Mucosa of stomach (tissue), 1 donor: ENCODE data around the gene VWA8.
"Not testable (repeated sequence)": the region's sequence is repeated elsewhere in the genome, so short reads cannot be mapped to it uniquely, and the experiment has no call there.

Experiments
- H3K27me3 ChIP-seq: one replicate; pipeline ENCODE4 v1.7.0; 2013; ENCODE audit warnings: mild to moderate bottlenecking, low read length; ENCODE audit not compliant: control insufficient read depth, insufficient read depth
- H3K36me3 ChIP-seq: one replicate; pipeline ENCODE4 v1.7.0; 2013; ENCODE audit warnings: low read length; ENCODE audit not compliant: control insufficient read depth, insufficient read depth
- H3K4me1 ChIP-seq: one replicate; pipeline ENCODE4 v1.7.0; 2013; ENCODE audit warnings: mild to moderate bottlenecking, low read length; ENCODE audit not compliant: control insufficient read depth, insufficient read depth
- H3K4me3 ChIP-seq: one replicate; pipeline ENCODE4 v1.7.0; 2013; ENCODE audit warnings: low read length
- H3K9ac ChIP-seq: one replicate; pipeline ENCODE4 v1.7.0; 2013; ENCODE audit warnings: mild to moderate bottlenecking, low read length, moderate library complexity
- H3K9me3 ChIP-seq: one replicate; pipeline ENCODE4 v1.7.0; 2013; ENCODE audit warnings: mild to moderate bottlenecking, low read length, moderate library complexity; ENCODE audit not compliant: control insufficient read depth
- donor health status: Pancreatic carcinoma.

VWA8 gene

DNA sequence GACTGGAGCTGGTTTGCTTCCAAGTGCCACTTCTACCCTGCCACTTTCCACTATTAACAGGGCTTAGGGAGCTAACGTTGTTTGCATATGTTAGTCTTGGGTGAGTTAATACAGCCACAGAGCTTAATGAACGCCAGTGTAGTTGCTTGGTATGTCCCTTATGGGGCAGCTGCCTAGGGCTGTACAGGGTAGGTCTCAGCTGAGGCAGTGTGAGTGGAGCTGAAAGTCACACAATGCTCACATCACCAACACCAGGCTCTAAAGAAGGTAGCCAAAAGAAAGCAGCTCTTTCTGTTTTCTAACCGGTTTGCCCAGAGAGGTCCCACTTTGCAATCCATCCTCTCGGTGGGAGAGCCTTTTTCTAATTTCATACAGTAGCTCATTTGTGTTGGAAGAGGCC is 317.4 kb downstream of the VWA8 start:
- no peaks in the 10 kb centered on the region for H3K9me3 ChIP-seq
- H3K27me3 ChIP-seq: no peaks in the 10 kb centered on the region
- H3K9ac ChIP-seq: no peak overlapping the region
- no peak overlapping the region for H3K4me3 ChIP-seq
- H3K4me1 ChIP-seq: no peaks in the 10 kb centered on the region
- no peaks in the 10 kb centered on the region for H3K36me3 ChIP-seq

DNA sequence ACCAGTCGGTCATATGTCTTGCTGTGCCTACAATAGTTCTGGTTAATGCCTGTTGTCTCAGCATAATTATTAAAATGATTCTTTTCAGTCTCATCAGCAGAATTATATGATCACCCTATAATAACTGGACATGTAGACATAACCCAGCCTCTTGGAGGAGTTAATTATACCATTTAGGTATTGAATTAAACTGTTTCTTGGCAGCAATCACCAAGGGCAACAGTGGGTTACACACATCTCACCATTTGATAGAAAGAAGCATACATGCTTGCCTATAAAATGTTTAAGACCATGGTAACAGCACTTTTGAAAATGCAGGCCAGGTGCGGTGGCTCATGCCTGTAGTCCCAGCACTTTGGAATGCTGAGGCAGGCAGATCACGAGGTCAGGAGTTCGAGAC is 318.9 kb downstream of the VWA8 start:
- Histone ChIP-seq H3K9ac (no peak overlapping the region), H3K9me3 (no peaks in the 10 kb centered on the region), H3K4me1 (no peaks in the 10 kb centered on the region), H3K27me3 (no peaks in the 10 kb centered on the region), H3K4me3 (no peak overlapping the region), H3K36me3 (no peaks in the 10 kb centered on the region)

DNA sequence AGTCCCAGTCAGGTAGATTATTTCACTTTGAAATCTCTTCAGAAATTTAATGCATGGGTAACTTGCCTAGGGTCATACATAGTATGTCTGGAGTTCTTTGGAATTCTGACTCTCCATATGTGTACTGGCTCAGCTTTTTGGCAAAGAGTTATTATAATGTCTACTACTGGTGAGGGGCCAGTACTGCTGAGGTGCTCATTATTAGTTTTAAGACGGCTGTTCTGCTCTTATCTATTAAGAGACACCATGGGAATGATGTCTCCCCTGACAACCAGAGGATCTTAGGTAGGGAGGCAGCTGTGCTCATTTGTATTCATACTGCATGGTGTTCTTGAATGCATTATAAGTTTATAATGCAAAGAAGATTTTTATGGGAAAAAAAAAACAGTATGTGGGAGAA is 319.5 kb downstream of the VWA8 start:
- no peaks in the 10 kb centered on the region for H3K36me3 ChIP-seq
- no peak overlapping the region for H3K9ac ChIP-seq

DNA sequence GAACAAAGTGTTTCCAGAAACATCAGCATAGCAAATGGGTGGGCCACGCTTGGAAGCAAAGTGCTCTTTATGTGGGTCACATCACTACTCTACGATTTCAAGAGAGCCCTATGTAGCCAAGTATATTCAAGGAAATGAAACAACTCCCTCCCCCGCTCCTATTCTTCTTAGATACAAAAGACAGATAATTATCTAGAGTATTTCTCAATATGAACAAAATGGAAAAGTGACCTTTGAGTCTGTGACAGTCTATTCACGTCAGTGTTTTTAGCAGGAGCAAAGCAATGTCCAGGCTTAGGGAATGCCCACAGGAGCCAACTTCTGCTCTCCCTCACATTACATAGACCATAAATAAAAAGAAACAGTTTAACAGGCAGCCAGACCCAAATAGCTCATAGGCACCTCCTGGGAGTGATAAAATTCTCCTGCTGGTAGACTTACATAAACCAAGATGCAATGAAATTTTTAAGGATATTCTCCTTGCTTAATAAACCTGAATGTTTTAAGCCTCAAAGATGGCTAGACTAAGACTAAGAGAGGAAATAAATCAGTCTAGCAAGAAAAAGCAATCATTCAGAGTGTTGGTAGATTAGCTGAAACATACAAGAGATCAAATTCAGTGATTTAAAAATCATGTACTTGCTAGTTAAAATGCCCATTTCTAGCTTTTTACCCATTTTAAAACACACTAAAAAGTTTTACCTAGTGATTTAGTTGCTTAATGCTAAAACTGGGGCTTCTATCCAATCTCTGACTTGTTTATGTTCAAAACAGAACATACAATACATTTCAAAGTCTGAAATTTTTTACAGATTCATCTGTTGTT is 320.7 kb downstream of the VWA8 start:
- H3K9me3 ChIP-seq: no peaks in the 10 kb centered on the region
- no peak overlapping the region for H3K4me3 ChIP-seq
- no peak overlapping the region for H3K9ac ChIP-seq
- no peaks in the 10 kb centered on the region for H3K27me3 ChIP-seq
- H3K36me3 ChIP-seq: no peaks in the 10 kb centered on the region
- H3K4me1 ChIP-seq: no peaks in the 10 kb centered on the region

More for the DNA sequence above, 319.5 kb downstream of the VWA8 start:
- Histone ChIP-seq H3K4me3 (no peak overlapping the region), H3K9me3 (no peaks in the 10 kb centered on the region), H3K27me3 (no peaks in the 10 kb centered on the region), H3K4me1 (no peaks in the 10 kb centered on the region)

DNA sequence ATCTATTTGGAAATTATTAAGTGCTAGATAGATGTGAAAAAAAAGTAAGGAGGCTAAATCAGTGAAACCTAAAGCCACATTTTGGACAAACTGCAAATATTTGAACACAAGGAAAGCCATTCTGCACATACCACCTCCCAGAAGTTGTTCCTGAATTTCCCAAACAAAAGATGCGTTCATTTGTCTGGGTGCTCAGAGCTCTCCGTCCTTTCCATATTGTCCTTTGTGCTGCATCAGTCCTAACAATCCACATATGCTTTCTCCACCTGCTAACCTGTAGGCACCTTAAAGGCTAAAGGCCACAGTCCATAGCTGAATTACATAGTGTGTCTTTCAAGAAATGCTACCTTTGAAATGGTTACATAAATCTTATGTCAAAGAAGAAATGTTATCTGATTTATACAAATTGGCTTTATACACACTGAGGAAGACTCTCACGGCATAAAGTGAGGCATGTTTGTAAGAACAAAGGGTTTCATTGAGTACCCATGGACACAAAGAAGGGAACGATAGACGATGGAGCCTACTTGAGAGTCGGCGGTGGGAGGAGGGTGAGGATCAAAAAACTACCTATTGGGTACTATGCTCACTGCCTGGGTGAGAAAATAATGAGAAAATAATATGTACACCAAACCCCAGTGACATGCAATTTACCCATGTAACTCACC is 321.5 kb downstream of the VWA8 start:
- Histone ChIP-seq H3K27me3 (no peaks in the 10 kb centered on the region), H3K36me3 (no peaks in the 10 kb centered on the region), H3K4me3 (no peak overlapping the region), H3K9ac (no peak overlapping the region), H3K9me3 (no peaks in the 10 kb centered on the region), H3K4me1 (no peaks in the 10 kb centered on the region)

DNA sequence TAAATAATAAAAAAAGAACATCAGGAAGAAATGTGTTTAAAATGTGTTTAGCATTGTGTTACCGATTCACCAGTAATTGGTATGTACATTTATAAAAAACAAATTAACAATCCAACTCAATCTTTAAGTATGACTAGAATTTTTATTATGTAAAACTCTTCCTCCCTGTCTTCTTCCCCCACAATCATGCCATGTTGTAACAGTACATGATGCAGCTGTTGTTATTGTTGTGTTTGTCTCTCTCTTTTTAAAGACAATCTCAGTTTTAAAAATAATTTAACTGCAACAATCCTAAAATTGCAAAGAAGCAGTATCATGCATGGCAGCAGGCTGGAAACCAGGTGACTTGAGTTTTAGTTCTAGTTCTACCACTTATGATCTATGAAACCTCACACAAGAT is 323.3 kb downstream of the VWA8 start:
- Histone ChIP-seq H3K4me1 (no peaks in the 10 kb centered on the region), H3K4me3 (no peak overlapping the region), H3K27me3 (no peaks in the 10 kb centered on the region), H3K9ac (no peak overlapping the region), H3K36me3 (no peaks in the 10 kb centered on the region), H3K9me3 (no peaks in the 10 kb centered on the region)

DNA sequence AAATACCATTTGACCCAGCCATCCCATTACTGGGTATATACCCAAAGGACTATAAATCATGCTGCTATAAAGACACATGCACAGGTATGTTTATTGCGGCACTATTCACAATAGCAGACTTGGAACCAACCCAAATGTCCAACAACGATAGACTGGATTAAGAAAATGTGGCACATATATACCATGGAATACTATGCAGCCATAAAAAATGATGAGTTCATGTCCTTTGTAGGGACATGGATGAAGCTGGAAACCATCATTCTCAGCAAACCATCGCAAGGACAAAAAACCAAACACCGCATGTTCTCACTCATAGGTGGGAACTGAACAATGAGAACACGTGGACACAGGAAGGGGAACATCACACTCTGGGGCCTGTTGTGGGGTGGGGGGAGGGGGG is 323.9 kb downstream of the VWA8 start:
- H3K9ac ChIP-seq, H3K4me1 ChIP-seq, H3K4me3 ChIP-seq, H3K27me3 ChIP-seq, H3K9me3 ChIP-seq, H3K36me3 ChIP-seq: not testable (repeated sequence)

DNA sequence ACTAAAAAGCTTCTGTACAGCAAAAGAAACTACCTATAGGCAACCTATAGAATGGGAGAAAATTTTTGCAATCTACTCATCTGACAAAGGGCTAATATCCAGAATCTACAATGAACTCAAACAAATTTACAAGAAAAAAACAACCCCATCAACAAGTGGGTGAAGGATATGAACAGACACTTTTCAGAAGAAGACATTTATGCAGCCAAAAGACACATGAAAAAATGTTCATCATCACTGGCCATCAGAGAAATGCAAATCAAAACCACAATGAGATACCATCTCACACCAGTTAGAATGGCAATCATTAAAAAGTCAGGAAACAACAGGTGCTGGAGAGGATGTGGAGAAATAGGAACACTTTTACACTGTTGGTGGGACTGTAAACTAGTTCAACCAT is 324.3 kb downstream of the VWA8 start:
- not testable (repeated sequence) for H3K4me1 ChIP-seq, H3K27me3 ChIP-seq, H3K36me3 ChIP-seq, H3K9me3 ChIP-seq, H3K4me3 ChIP-seq, H3K9ac ChIP-seq

DNA sequence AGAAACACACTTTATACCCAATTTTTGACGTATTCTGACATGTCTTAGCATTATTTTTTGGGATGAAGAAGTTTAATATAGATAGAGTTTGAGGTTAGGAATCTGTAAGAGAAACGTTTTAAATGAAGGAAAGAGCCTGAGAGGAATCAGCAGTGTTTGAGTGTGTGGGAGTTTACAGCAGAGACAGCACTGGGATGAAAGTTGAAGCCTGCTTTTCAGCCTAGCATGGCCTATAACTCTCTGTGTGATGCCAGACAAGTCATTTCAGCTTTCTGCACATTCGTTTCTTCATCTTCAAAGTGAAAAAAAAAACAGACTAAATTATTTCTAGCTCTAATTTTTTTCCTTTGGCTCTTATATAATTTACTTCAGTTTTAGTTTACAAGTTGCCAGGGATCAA is 326.5 kb downstream of the VWA8 start:
- Histone ChIP-seq H3K9me3 (no peaks in the 10 kb centered on the region), H3K4me3 (no peak overlapping the region), H3K36me3 (no peaks in the 10 kb centered on the region), H3K4me1 (no peaks in the 10 kb centered on the region), H3K27me3 (no peaks in the 10 kb centered on the region), H3K9ac (no peak overlapping the region)

DNA sequence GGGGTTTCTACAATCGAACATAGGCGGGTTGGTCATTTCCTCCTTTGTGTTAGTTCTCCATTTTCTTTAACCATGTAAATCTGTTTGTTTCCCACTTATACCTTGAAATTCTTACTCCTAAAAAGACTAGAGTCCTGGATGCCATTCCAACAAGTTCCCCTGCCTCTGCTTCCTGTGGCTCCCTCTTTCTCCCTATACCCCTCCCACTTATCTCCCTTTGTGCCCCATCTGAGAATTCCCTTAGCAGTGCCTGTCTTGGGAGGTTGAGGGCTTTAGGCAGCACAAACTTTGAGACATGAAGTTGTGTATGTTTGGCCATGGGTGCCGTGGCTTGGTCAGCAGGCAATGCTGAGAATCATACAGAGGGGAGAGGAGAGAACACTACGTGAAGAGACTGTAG is 327.1 kb downstream of the VWA8 start:
- H3K4me3 ChIP-seq: no peak overlapping the region
- no peaks in the 10 kb centered on the region for H3K9me3 ChIP-seq
- H3K9ac ChIP-seq: no peak overlapping the region
- H3K4me1 ChIP-seq: no peaks in the 10 kb centered on the region
- no peaks in the 10 kb centered on the region for H3K27me3 ChIP-seq
- no peaks in the 10 kb centered on the region for H3K36me3 ChIP-seq

DNA sequence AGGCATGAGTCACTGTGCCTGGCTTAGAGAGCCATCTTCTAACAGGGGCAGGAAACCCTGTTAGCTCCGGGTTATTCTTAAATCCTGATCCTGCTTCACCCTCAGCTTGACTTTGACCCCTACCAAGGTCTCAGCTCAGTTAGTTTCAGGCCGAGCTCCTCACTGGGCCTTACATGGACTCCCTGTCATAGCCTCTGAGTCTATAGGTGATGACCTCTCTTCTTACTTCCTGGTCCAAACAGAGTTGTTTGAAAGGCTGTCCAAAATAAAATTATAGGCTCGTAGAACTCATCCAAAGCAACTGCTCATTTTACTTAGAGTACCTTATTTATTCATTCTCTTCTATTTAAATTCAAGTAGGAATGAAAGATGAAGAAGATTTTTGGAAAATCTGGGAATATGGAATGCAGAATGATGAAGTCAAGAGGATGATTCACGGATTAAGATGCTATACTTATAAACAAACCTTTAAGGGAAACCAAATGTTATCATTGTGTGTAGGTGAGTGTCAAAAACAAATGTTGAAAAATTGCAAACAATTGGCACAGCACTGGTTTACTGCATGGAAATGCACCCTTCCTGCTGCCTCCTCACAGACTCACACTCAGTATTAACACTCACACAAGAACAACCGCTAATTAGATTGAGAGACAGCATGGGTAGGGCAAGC is 329.5 kb downstream of the VWA8 start:
- Histone ChIP-seq H3K4me3 (no peak overlapping the region), H3K9ac (no peak overlapping the region), H3K27me3 (no peaks in the 10 kb centered on the region), H3K36me3 (no peaks in the 10 kb centered on the region), H3K9me3 (no peaks in the 10 kb centered on the region), H3K4me1 (no peaks in the 10 kb centered on the region)

DNA sequence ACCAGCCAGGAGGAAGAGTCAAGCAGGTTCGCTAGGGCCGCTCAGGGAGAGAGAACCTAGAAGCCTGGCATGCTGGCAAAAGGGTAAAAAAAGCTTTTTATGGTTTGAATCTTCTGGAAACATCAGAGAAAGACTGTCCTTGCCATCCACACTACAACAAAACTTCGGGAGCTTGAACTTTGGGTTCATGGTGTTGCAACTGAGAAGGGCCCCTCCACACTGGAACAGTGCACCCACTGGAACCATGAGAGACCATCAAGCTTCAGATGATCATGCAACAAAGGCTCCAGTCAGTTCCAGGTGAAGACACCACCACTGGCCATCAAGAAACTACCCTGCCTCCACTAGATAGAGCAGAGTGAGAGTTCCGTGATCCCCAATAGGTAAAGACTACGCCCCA is 333.5 kb downstream of the VWA8 start:
- Histone ChIP-seq H3K9me3 (no peaks in the 10 kb centered on the region), H3K36me3 (no peaks in the 10 kb centered on the region), H3K9ac (no peak overlapping the region), H3K4me3 (no peak overlapping the region), H3K4me1 (no peaks in the 10 kb centered on the region), H3K27me3 (no peaks in the 10 kb centered on the region)
